SH-SY5Y (cell line): Measurements from ENCODE around the gene PDE4D.

Experiments
- GATA2 ChIP-seq: IDR thresholded peaks from 2 replicates; pipeline ENCODE4 v1.6.1; 2011; ENCODE audit warnings: mild to moderate bottlenecking, low read depth, low read length
- GATA3 ChIP-seq: IDR thresholded peaks from 2 replicates; pipeline ENCODE4 v1.6.1; 2011; ENCODE audit warnings: low read depth, mild to moderate bottlenecking, low read length, moderate library complexity

The PDE4D gene

DNA sequence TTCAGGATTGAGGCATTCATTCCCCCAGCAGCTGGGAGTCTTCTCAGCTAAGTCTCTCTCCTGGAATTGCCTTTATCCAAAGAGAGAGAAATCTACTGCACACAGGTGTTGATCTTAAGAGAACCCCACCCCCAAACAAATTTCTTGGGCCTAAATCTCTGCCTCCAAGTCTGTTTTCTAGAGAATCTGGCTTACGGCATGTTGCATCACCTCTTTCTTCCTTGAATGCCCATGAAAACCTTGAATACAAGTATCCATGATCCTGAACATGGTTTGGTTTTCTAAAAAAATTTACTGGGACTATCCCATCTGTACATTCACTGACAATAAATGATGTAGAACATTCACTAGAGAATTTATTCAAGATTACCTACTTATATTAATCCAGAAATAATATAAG, 401.6 kb downstream of the PDE4D start:
- TF ChIP-seq GATA3 (no peak), GATA2 (no peak)

DNA sequence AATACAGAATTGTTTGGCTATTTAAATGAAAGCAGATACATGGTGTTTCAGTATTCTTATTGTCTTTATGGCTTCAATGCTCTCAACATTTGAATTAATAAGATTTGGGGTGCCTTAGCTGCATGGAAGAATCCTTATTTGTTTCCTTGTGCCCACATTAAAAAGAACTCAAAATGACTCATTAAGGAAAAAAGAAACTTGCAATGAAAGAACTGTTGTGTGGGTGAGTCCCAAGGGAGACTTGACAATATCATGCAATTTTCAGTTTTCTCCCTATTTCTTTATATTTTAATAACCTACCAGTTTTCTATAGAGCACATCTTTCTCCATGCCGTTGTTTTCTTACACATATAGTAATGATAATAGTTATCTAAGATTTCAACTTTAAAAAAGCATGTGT, 404.0 kb downstream of the PDE4D start:
- TF ChIP-seq GATA2, result no peak
- no peak for TF ChIP-seq GATA3

DNA sequence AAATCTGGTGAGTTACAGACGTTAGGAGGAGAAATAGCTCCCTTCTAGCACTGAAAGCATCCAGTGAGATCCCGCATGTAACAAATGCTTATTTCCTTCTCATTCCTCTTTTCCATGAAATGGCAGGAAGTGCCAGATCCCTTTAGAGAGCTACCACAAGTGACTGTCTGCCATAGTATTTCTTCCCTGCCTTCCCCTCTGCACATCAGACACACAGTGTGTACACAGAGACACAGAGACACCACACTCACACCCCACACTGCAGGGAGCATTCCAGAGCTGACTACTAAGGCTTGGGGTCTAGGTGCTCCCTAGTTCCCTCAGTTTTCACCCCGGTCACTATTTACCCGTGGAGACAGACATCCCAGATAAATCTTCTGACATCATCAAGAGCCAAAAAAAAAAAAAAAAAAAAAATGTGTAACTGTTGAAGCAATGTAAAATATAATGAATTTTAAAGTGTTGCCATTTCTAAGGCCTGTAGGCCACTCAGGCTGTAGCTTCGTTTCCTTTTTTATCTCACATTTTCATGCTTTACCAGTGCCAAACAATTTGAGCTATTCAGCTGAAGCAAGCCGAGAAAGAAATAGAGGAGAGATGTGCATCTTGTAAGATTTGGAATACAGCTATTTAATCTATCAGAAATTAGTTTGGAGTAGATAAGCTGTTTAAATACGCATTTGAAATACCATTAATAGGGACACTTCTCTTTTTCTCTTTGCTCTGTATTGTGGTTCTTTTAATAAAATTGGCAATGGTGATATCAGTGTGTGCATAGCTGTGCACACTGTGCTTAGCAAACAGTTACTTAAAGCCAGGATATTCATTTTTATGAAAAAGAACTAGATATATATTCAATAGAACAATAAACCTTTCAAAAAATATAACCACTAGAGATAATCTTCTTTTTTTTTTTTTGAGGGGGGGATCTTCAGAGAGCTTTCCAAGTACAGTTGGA, 405.5 kb downstream of the PDE4D start:
- no peak for TF ChIP-seq GATA3
- no peak for TF ChIP-seq GATA2

DNA sequence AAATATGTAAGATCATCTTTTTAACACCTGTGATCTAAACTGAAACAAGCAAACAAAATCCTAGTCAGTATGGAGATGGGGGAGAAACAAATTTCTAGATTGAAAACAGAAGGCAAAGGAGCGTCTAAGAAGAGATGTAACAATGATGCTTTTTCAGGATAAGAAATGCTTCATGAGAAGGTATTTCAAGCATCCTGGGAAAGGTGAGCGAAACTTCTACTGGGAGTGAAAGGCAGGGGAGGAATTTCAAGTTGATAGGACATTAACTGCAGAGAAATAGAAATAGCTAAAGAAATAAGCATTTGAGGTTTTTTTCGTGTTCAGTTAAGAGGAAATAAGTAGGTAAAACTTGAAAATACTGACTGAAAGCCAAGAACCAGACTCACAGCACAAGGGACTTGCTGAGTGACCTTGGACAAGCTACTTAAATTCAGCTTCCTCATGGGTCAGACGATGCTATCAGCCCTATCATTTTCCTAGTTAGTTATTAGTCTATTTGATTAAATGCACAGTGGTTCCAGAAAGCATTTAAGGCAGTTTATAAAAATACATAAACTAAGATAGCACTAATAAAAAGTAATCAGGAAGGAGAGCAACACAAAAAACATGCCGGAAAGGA, 406.3 kb downstream of the PDE4D start:
- no peak for TF ChIP-seq GATA3
- TF ChIP-seq GATA2, result no peak

DNA sequence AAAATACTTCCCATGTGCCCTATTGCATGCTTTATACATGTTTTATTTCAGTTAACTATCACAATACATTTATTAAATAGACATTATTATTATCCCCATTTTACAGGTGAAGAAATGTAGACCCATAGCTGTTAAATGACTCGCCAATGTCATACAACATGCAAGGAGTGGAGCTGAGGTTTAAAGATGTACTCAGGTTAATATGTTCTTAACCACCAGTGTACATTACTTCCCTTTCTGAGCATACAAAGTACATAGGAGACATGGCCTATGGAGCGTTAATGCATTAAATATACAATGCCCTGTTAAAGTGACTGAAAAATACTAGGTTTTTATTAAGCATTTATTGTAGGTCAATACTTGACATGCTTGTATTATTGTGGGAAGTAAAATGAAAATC, 407.0 kb downstream of the PDE4D start:
- TF ChIP-seq GATA3 (no peak), GATA2 (no peak)

DNA sequence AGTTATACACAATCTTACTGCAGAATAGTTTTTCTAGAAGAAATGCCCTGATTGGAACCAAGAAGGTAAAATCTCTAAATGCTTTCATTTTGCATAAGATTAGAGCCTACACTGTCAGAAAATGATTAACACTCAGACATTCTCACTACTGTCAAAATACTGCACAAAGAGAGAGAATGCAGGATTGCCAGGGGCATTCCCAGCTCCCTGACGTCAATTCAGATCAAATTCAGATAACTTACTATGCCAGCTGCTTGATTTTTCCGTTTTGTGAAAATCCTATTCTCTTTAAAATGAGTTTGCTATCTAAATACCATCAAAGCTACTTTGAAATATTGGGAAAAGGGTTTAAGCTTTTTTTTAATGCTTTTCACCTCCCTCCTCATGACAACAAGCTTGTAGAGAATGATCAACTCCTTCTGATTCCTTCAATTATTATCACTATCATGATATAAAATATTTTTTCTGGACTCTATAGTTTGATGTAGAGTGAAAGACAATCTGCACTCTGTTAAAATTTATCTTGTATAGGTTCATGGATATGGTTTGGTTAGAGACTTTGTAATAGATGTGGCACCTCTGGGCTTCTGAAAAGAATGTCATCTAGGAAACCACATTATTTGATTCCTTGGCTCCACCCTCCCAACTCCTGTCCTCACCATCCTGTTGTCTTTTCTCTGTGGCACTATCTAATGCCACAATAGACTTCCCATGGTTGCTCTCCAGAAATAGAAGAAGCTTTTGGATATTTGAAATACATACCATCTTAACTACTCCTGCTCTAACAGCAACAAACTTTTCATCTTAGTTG, 407.7 kb downstream of the PDE4D start:
- TF ChIP-seq GATA2 (peak; percentile 90), GATA3 (peak; percentile 98)

DNA sequence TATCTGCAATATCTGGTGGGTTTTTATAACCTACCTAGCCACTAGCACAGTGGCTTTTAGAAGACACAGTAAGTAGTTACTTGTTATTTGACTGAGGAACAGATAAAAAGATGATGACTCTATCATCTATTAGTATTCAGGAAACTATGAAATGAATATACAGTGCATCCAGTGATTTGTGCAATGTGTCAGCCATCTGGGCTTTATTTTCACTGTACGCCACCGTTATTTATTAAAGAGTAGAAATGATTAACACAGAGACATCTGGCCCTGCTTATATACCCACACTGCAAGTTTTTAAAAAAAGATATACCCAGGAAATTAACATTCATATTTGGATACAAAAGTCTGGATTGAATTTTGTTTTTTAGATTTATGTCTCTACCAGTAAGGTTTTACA, 408.4 kb downstream of the PDE4D start:
- TF ChIP-seq GATA3 (peak; percentile 49; the same call in 1 of the 2 replicates), GATA2 (no peak)

DNA sequence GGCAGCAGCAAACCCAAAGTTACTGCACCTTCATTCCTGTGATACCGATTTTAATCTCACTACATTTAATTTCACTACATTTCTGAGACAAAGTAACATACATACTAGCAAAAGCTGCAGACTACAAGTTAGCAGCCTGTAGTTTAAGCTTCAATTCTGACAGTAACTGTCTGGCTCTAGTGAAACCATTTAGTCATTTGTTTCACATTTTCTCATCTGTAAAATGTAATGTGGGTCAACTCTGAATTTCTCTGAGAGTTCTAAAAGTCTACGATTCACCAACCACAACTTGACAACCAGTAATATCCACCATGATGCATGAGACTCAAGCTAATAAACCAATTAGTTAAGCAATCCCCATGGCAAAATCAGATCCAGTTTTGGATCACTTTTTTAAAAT, 408.9 kb downstream of the PDE4D start:
- TF ChIP-seq GATA3, result no peak
- no peak for TF ChIP-seq GATA2

DNA sequence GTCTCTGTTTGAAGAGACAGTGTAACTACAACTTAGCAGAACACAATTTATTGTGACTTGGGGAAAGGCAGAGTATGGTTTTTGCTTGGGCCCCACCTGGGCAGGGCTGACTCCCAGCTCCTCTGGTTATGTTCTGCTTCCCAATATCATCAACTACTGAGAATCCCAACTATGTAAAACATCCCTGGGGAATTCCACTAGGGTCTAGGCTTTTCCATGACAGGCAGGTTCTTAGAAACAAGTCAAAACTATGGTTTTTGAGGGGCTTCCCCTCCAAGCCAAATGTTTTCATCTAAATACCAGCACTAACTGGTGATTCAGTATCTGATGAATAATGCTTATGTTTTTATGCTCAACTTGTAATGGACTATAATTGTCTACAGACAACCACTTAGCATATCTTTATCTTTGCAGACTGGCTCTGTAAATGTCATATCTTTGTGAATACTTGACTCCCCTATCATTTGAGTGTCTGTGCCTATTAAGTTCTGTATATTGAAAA, 409.5 kb downstream of the PDE4D start:
- TF ChIP-seq GATA2 (peak; percentile 64; the same call in 1 of the 2 replicates), GATA3 (peak; percentile 87)

DNA sequence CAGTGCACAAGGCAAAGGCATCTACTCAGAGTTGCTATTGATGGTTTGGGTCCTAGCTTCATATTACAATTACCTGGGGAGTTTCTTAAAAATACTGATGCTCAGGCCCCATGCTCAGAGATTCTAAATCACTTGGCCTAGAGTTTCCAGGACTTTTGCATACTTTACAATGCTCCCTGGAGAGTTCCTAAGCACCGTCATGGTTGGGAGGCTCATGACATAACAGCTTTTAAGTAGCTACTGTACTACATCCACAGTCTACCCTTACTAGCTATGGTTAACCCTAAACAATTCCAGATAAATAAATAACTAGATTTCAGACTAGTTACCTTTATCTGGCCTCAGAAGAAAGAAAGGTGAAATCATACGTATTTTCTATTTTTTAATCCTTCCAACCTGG, 414.4 kb downstream of the PDE4D start:
- no peak for TF ChIP-seq GATA3
- no peak for TF ChIP-seq GATA2

DNA sequence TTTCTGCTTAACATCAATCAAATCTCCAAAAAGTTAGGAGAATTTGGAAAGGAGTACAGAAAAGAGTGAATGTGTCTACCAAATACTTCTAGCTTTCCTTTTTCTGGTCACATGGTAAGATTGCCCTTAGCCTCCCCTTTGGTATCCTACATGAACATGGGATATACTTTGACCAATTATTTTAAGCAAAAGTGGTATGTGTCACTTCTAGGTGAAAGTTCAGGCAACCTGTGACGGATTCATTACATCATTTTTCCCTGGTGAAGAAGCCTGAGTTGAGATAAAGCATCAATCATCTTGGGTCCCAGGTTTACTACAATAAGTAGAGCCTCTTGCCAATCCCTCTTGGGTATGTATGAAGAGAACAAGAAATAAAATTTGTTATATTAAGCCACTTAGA, 419.2 kb downstream of the PDE4D start:
- TF ChIP-seq GATA3 (no peak), GATA2 (no peak)

DNA sequence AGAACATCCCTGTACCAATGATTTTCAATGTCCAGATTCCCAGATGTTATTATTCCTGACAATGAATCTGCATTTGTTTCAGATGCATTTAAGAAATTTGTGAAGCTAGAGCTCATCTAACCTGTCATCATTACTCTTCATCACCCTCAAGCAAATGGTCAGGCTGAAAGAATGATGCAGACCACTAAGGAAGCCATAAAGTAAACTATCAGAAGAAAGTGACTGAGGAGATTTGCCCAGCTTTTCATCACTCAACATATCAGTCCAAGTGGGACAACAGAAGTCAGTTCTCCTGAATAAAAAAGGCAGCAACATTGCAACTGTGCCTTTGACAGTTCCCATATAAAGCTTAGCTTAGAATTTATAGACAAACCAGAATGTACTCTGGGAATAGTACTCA, 419.9 kb downstream of the PDE4D start:
- no peak for TF ChIP-seq GATA2
- no peak for TF ChIP-seq GATA3

DNA sequence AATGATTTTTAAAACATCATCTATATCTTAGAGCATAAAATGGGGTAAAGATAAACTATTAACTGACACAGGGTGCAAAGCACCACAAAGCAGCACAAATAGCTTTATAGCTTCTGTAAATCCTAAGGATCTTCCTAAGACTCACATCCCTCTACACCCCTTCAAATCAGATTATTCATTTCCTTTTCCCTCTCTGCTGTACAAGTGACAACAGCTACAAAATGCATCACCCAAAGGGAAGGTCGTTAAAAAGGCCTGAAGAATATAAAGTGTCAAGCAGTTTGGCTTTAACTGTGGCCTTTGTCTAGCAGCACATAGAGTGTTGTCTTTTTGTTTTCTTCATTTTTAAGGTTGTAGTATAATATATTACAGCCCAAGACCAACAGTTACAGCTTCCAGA, 422.1 kb downstream of the PDE4D start:
- TF ChIP-seq GATA2 (no peak), GATA3 (no peak)

DNA sequence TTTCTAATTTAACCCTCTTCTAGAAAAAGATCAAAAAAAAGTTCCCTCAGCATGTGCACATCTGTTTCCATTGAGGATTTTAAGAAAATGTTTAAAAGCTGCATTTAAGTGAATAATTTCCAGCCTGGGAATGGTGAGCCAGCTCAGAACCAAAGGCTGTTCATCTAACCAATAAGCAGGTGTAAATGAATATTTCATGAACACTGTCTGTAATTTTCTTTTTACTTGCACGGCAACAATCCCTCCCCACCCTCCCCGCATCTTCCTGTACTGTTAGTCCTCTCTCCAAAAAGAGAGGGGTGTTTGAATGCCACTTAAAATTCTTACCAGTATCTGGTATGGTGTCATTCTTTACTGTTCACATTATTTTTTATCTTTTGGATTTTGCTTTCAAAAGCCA, 425.6 kb downstream of the PDE4D start:
- TF ChIP-seq GATA2, result no peak
- no peak for TF ChIP-seq GATA3
